ENCODE data around the gene FABP3. TPM values are rescaled to one million over a fixed set of nuclear protein-coding genes. Genes with fewer than 3 reads are reported as not detected.

Gene FABP3
- total RNA-seq, 1 donor from 2014 or later, result 30.0 TPM

DNA sequence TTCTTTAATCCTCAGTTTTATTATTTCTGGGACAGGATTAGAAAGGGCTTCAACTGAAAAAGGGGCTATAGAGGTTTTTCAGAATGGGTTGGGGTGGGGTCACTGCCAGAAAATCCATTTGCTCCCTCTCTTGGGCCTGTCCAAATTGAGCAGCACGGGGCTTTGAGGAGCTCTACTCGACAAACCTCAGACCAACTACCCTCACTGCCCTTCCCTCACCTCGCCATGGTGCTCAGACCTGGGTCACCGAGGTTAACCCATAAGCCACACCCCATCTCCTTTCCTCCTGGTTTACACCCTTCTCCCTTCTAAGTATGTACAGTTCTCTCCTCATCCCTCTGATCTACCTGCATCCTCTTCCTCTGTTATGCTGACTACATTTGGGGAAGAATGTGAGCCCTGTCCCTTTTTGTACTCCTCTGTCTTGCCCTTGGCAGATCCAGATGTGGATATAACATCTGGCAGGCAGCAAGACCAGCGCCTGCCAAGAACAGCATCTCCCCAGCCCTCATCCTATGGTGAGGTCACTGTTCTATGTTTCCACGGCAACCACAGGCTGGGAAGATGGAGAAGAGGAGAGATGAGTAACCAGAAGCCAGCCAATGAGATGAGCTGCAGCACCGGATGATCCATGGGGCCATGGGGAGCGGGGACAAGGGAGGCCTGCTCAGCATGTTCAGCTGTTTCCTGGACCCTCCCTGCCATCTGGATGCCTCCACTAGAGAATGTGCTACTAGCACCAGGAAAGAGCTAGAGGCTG is 3.7 kb upstream of the FABP3 start:
- H3K9me3 Mint-ChIP-seq (ENCODE audit: unreplicated experiment), result no peaks in the 10 kb centered on the region
- H3K4me3 Mint-ChIP-seq (ENCODE audit: unreplicated experiment), result no peak overlapping the region
- peaks cover 39% of the 10 kb centered on the region for H3K4me1 Mint-ChIP-seq (ENCODE audit: unreplicated experiment)
- peak; percentile 87 for DNase-seq (ENCODE audit: extremely low spot score, unreplicated experiment)
- no peaks in the 10 kb centered on the region for H3K36me3 Mint-ChIP-seq (ENCODE audit: unreplicated experiment)
- H3K27me3 Mint-ChIP-seq (ENCODE audit: unreplicated experiment), result no peaks in the 10 kb centered on the region
- TF ChIP-seq, protein P1, sequence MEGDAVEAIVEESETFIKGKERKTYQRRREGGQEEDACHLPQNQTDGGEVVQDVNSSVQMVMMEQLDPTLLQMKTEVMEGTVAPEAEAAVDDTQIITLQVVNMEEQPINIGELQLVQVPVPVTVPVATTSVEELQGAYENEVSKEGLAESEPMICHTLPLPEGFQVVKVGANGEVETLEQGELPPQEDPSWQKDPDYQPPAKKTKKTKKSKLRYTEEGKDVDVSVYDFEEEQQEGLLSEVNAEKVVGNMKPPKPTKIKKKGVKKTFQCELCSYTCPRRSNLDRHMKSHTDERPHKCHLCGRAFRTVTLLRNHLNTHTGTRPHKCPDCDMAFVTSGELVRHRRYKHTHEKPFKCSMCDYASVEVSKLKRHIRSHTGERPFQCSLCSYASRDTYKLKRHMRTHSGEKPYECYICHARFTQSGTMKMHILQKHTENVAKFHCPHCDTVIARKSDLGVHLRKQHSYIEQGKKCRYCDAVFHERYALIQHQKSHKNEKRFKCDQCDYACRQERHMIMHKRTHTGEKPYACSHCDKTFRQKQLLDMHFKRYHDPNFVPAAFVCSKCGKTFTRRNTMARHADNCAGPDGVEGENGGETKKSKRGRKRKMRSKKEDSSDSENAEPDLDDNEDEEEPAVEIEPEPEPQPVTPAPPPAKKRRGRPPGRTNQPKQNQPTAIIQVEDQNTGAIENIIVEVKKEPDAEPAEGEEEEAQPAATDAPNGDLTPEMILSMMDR (IDR thresholded peaks at IDR 0.05), result no peak
- peak overlapping the region; percentile 53 for H3K27ac Mint-ChIP-seq (ENCODE audit: unreplicated experiment)

DNA sequence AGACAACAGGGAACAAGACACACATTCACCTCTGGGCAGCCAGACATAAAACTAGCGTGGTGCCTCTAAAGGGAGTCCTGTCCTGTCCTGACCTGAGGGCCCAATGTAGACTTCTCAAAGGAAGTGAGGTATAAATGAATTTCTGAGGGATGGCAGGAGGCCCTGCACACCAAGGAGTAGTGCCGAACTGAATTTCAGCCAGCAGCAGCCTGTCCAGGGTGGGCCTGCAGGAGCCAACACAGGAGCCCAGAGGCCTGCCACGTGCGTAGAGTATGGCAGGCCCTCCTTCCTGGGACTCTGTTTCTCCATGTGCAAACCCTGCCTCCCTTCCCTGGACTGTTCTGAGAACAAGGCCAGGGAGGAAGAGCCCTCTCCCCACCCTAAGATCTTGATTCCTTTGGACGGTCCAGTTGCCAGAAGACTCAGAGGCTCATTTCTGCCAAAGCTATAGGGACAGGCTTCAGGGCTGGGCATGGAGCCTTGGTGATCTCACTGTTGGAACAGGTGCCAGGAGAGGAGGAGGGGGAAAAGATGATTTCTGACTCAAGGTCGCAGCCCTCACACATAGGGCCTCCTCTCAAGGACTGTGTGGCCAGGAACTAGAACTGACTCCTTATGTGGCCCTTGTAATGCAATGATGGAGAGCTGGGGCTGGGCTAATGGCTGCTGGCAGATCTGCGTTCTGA is 1.8 kb upstream of the FABP3 start:
- H3K36me3 Mint-ChIP-seq (ENCODE audit: unreplicated experiment), result no peaks in the 10 kb centered on the region
- TF ChIP-seq, protein P1 (IDR thresholded peaks at IDR 0.05), result no peak
- peak overlapping the region; percentile 96 for H3K27ac Mint-ChIP-seq (ENCODE audit: unreplicated experiment)
- H3K4me1 Mint-ChIP-seq (ENCODE audit: unreplicated experiment), result peaks cover 44% of the 10 kb centered on the region
- DNase-seq (ENCODE audit: extremely low spot score, unreplicated experiment), result no peak
- H3K27me3 Mint-ChIP-seq (ENCODE audit: unreplicated experiment), result no peaks in the 10 kb centered on the region
- H3K9me3 Mint-ChIP-seq (ENCODE audit: unreplicated experiment), result no peaks in the 10 kb centered on the region
- H3K4me3 Mint-ChIP-seq (ENCODE audit: unreplicated experiment), result no peak overlapping the region

DNA sequence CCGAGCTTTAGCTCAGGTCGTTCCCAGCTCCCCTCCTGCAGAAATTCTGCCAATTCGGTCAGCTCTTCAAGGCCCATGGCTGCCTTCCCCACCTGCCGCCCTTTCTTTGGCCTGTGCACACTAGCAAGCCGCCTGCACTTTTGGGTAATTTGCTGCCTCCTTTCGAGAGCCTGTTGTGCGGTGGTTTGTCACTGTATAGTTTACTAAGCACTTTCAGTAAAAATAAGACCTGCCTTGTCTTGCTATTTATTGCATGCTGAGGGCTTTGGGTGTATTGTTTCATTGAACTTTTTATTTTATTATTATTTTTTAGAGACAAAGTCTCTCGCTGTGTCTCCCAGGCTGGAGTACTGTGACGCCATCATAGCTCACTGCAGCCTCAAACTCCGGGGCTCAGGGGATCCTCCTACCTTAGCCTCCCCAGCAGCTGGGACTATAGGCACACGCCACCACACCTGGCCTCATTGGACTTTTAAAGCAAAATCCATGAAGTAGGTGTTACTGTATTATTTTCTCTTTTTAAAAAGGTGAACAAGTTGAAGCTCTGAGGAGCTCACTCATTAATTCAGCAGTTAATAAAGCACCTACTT is 1.1 kb upstream of the FABP3 start:
- no peaks in the 10 kb centered on the region for H3K9me3 Mint-ChIP-seq (ENCODE audit: unreplicated experiment)
- peak overlapping the region; percentile 96 for H3K27ac Mint-ChIP-seq (ENCODE audit: unreplicated experiment)
- H3K36me3 Mint-ChIP-seq (ENCODE audit: unreplicated experiment), result no peaks in the 10 kb centered on the region
- H3K4me1 Mint-ChIP-seq (ENCODE audit: unreplicated experiment), result peaks cover 44% of the 10 kb centered on the region
- H3K4me3 Mint-ChIP-seq (ENCODE audit: unreplicated experiment), result peak overlapping the region; percentile 79
- DNase-seq (ENCODE audit: extremely low spot score, unreplicated experiment), result no peak
- TF ChIP-seq, protein P1 (IDR thresholded peaks at IDR 0.05), result no peak
- no peaks in the 10 kb centered on the region for H3K27me3 Mint-ChIP-seq (ENCODE audit: unreplicated experiment)

DNA sequence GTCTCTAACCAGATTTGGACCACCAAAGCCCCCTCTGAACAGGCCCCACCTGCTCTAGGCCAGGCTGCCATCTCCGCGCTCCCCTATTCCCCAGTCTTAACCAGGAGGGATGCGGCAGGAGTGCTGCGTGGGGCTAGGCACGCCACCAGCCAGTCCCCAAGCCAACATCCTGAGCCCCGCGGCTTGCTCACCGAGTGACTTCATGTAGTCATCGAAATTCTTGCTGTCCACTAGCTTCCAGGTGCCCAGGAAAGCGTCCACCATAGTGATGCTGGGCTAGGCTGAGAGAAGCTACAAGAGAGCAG is 173 bp downstream of the FABP3 start:
- TF ChIP-seq, protein P1 (IDR thresholded peaks at IDR 0.05), result no peak
- Mint-ChIP-seq H3K27ac (ENCODE audit: unreplicated experiment) (peak overlapping the region; percentile 96), H3K27me3 (ENCODE audit: unreplicated experiment) (no peaks in the 10 kb centered on the region), H3K36me3 (ENCODE audit: unreplicated experiment) (peaks cover 4% of the 10 kb centered on the region), H3K4me3 (ENCODE audit: unreplicated experiment) (peak overlapping the region; percentile 79), H3K9me3 (ENCODE audit: unreplicated experiment) (no peaks in the 10 kb centered on the region), H3K4me1 (ENCODE audit: unreplicated experiment) (peaks cover 44% of the 10 kb centered on the region)
- DNase-seq (ENCODE audit: extremely low spot score, unreplicated experiment), result no peak

DNA sequence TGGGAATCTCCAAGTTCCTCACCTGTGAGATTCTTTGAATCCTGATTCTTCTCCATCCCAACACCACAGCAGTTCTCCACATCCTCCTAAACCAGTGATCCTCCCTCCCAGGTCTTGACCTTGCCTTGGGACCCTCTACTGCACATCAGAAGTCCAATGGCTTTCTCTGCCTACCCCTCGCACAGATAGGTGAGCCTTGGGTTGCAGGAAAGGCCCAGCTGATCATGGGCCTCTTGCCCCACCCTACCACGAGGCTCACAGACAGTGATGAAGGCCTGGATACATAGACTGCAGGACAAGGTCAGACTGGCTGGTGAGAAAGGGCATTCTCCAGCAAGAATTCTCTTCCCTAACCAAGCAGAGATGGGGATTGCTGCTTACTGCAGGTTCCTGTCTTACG is 825 bp downstream of the FABP3 start:
- Mint-ChIP-seq H3K4me3 (ENCODE audit: unreplicated experiment) (peak overlapping the region; percentile 79), H3K27me3 (ENCODE audit: unreplicated experiment) (no peaks in the 10 kb centered on the region), H3K27ac (ENCODE audit: unreplicated experiment) (peak overlapping the region; percentile 96), H3K4me1 (ENCODE audit: unreplicated experiment) (peaks cover 44% of the 10 kb centered on the region), H3K36me3 (ENCODE audit: unreplicated experiment) (peaks cover 10% of the 10 kb centered on the region), H3K9me3 (ENCODE audit: unreplicated experiment) (no peaks in the 10 kb centered on the region)
- no peak for DNase-seq (ENCODE audit: extremely low spot score, unreplicated experiment)
- TF ChIP-seq, protein P1 (IDR thresholded peaks at IDR 0.05), result no peak

All from osteocyte (in vitro differentiated cells).